DOHH2 (cell line): ENCODE data around the gene KIF5C.

Experiments used
- H3F3A ChIP-seq: fragments of 200-600 bp; sonication (generic), shearing (Covaris generic); 2 replicates; pipeline ENCODE4 v1.6.0; 2016; ENCODE audit warnings: antibody characterized with exemption, mild to moderate bottlenecking; ENCODE audit not compliant: control insufficient read depth, insufficient read depth
- H3K27ac ChIP-seq: fragments of 200-600 bp; sonication (generic); 2 replicates; pipeline ENCODE4 v1.5.1; 2014; ENCODE audit warnings: low read depth, mild to moderate bottlenecking, low read length, moderate library complexity
- H3K27me3 ChIP-seq: fragments of 200-600 bp; sonication (generic); 2 replicates; pipeline ENCODE4 v1.6.1; 2014; ENCODE audit warnings: mild to moderate bottlenecking, low read length, mixed read lengths; ENCODE audit not compliant: control insufficient read depth
- H3K36me3 ChIP-seq: fragments of 200-600 bp; sonication (generic); 2 replicates; pipeline ENCODE4 v1.6.1; 2014; ENCODE audit warnings: mild to moderate bottlenecking, low read length, moderate library complexity, mixed read lengths; ENCODE audit not compliant: control insufficient read depth
- H3K4me1 ChIP-seq: fragments of 200-600 bp; sonication (generic); 2 replicates; pipeline ENCODE4 v1.6.1; 2014; ENCODE audit warnings: mild to moderate bottlenecking, low read length, mixed read lengths; ENCODE audit not compliant: control insufficient read depth
- H3K4me2 ChIP-seq: fragments of 200-600 bp; sonication (generic); 2 replicates; pipeline ENCODE4 v1.6.0; 2014; ENCODE audit warnings: mild to moderate bottlenecking, low read length, moderate library complexity
- H3K4me3 ChIP-seq: fragments of 200-600 bp; sonication (generic); 2 replicates; pipeline ENCODE4 v1.5.1; 2014; ENCODE audit warnings: mild to moderate bottlenecking, low read length, mixed read lengths
- H3K79me2 ChIP-seq: fragments of 200-600 bp; sonication (generic); 2 replicates; pipeline ENCODE4 v1.6.1; 2014; ENCODE audit warnings: mild to moderate bottlenecking, low read length, mixed read lengths; ENCODE audit not compliant: control insufficient read depth
- H3K9me2 ChIP-seq: fragments of 200-600 bp; sonication (generic); replicated peaks from 2 replicates; pipeline ENCODE4 v1.6.1; 2014; ENCODE audit warnings: mild to moderate bottlenecking, low read length, mixed read lengths; ENCODE audit not compliant: control insufficient read depth
- H3K9me3 ChIP-seq: fragments of 200-600 bp; sonication (generic); 2 replicates; pipeline ENCODE4 v1.6.1; 2014; ENCODE audit warnings: antibody characterized with exemption, low read length, mixed read lengths; ENCODE audit not compliant: control insufficient read depth, insufficient read depth
- H4K20me1 ChIP-seq: fragments of 200-600 bp; sonication (generic); 2 replicates; pipeline ENCODE4 v1.6.0; 2014; ENCODE audit warnings: low read depth, mild to moderate bottlenecking, antibody characterized with exemption, low read length, moderate library complexity; ENCODE audit not compliant: control insufficient read depth, insufficient read depth
- EZH2phosphoT487 ChIP-seq: fragments of 200-600 bp; sonication (generic); IDR thresholded peaks from 2 replicates; pipeline ENCODE4 v1.6.1; 2017; ENCODE audit warnings: borderline replicate concordance, mild to moderate bottlenecking, antibody characterized with exemption, low read length, moderate library complexity, mixed read lengths
- TF ChIP-seq, protein P1 (sequence below): fragments of 200-600 bp; sonication (generic); IDR thresholded peaks from one replicate; pipeline ENCODE4 v1.5.1; 2014; ENCODE audit warnings: antibody characterized with exemption, mild to moderate bottlenecking, low read depth, low read length; ENCODE audit not compliant: poor library complexity, severe bottlenecking

KIF5C gene

GRCh38 chr2:148981324-148981723, 106.3 kb downstream of the KIF5C start:
- Histone ChIP-seq H3K4me3 (no peak overlapping the region), H3K4me2 (no peak overlapping the region), H3K9me2 (no peaks in the 10 kb centered on the region), H3K79me2 (no peaks in the 10 kb centered on the region), H3K9me3 (no peaks in the 10 kb centered on the region), H4K20me1 (no peaks in the 10 kb centered on the region), H3K36me3 (peaks cover 21% of the 10 kb centered on the region), H3K4me1 (no peaks in the 10 kb centered on the region), H3K27ac (no peak overlapping the region), H3F3A (no peaks in the 10 kb centered on the region), H3K27me3 (no peaks in the 10 kb centered on the region)
- TF ChIP-seq EZH2phosphoT487: no peak
- TF ChIP-seq, protein P1, sequence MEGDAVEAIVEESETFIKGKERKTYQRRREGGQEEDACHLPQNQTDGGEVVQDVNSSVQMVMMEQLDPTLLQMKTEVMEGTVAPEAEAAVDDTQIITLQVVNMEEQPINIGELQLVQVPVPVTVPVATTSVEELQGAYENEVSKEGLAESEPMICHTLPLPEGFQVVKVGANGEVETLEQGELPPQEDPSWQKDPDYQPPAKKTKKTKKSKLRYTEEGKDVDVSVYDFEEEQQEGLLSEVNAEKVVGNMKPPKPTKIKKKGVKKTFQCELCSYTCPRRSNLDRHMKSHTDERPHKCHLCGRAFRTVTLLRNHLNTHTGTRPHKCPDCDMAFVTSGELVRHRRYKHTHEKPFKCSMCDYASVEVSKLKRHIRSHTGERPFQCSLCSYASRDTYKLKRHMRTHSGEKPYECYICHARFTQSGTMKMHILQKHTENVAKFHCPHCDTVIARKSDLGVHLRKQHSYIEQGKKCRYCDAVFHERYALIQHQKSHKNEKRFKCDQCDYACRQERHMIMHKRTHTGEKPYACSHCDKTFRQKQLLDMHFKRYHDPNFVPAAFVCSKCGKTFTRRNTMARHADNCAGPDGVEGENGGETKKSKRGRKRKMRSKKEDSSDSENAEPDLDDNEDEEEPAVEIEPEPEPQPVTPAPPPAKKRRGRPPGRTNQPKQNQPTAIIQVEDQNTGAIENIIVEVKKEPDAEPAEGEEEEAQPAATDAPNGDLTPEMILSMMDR: no peak

GRCh38 chr2:148981781-148982180, 106.8 kb downstream of the KIF5C start:
- Histone ChIP-seq H3K9me3 (no peaks in the 10 kb centered on the region), H3K27ac (no peak overlapping the region), H3K4me3 (no peak overlapping the region), H3K79me2 (no peaks in the 10 kb centered on the region), H4K20me1 (no peaks in the 10 kb centered on the region), H3K4me2 (no peak overlapping the region), H3K4me1 (no peaks in the 10 kb centered on the region), H3F3A (no peaks in the 10 kb centered on the region), H3K27me3 (no peaks in the 10 kb centered on the region), H3K36me3 (peaks cover 21% of the 10 kb centered on the region), H3K9me2 (no peaks in the 10 kb centered on the region)
- no peak for TF ChIP-seq EZH2phosphoT487
- TF ChIP-seq, protein P1: no peak

DNA sequence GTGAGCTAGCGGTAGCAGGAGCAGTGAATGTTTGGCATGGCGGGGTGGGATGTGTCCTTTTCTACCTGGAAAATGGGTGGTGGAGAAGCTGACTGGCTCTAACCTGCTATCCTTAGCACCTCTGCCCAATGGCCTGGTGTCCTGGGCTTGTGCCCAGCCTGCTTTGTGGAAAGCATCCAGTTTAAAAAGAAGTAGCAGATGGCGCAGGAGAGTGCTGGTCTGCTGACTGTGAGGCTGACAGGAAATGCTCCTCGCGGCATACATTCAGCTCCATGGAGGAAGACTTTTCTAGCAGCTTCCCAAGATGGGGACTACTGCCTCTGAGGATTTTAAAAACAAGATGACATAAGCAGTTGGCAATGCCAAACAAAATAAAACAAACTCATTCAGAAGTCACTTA, 107.3 kb downstream of the KIF5C start:
- no peaks in the 10 kb centered on the region for H3K9me3 ChIP-seq
- H3K27me3 ChIP-seq: no peaks in the 10 kb centered on the region
- H3K79me2 ChIP-seq: no peaks in the 10 kb centered on the region
- TF ChIP-seq, protein P1: no peak
- TF ChIP-seq EZH2phosphoT487: no peak
- no peaks in the 10 kb centered on the region for H4K20me1 ChIP-seq
- no peak overlapping the region for H3K27ac ChIP-seq
- H3K4me3 ChIP-seq: no peak overlapping the region
- no peaks in the 10 kb centered on the region for H3K4me1 ChIP-seq
- H3K4me2 ChIP-seq: no peak overlapping the region
- H3K9me2 ChIP-seq: no peaks in the 10 kb centered on the region
- peaks cover 21% of the 10 kb centered on the region for H3K36me3 ChIP-seq
- no peaks in the 10 kb centered on the region for H3F3A ChIP-seq

GRCh38 chr2:148983896-148984295, 108.9 kb downstream of the KIF5C start:
- no peaks in the 10 kb centered on the region for H3K9me2 ChIP-seq
- H4K20me1 ChIP-seq: no peaks in the 10 kb centered on the region
- no peaks in the 10 kb centered on the region for H3K79me2 ChIP-seq
- TF ChIP-seq, protein P1: no peak
- TF ChIP-seq EZH2phosphoT487: no peak
- H3K4me1 ChIP-seq: no peaks in the 10 kb centered on the region
- no peaks in the 10 kb centered on the region for H3K9me3 ChIP-seq
- no peak overlapping the region for H3K4me2 ChIP-seq
- no peaks in the 10 kb centered on the region for H3K27me3 ChIP-seq
- H3K27ac ChIP-seq: no peak overlapping the region
- peaks cover 21% of the 10 kb centered on the region for H3K36me3 ChIP-seq
- no peaks in the 10 kb centered on the region for H3F3A ChIP-seq
- no peak overlapping the region for H3K4me3 ChIP-seq
